NOMO-1 (cell line): ENCODE data around the gene FN3KRP.
"Not testable (repeated sequence)": the region's sequence is repeated elsewhere in the genome, so short reads cannot be mapped to it uniquely, and the experiment has no call there.

ENCODE experiments used
- DNase-seq, 2 experiments: peaks; one replicate each; lab custom pipeline; 2025; ENCODE audit not compliant: unreplicated experiment in 2 of 2; lab: John Stamatoyannopoulos, UW

FN3KRP gene

GRCh38 chr17:82769041-82769440 is 52.5 kb downstream of the FN3KRP start:
- no peak for DNase-seq

GRCh38 chr17:82772026-82772425 is 55.5 kb downstream of the FN3KRP start:
- DNase-seq: no peak

- DNase-seq: not testable (repeated sequence)
Measured at GRCh38 chr17:82774456-82774855, 58.0 kb downstream of the FN3KRP start.

- no peak for DNase-seq
Measured at GRCh38 chr17:82775001-82775823, 58.7 kb downstream of the FN3KRP start.

- DNase-seq: no peak
Measured at GRCh38 chr17:82776454-82776853, 59.9 kb downstream of the FN3KRP start.
